ENCODE measurements around the gene LTA.
"Not testable (repeated sequence)": the region's sequence is repeated elsewhere in the genome, so short reads cannot be mapped to it uniquely, and the experiment has no call there.

Gene LTA

DNA sequence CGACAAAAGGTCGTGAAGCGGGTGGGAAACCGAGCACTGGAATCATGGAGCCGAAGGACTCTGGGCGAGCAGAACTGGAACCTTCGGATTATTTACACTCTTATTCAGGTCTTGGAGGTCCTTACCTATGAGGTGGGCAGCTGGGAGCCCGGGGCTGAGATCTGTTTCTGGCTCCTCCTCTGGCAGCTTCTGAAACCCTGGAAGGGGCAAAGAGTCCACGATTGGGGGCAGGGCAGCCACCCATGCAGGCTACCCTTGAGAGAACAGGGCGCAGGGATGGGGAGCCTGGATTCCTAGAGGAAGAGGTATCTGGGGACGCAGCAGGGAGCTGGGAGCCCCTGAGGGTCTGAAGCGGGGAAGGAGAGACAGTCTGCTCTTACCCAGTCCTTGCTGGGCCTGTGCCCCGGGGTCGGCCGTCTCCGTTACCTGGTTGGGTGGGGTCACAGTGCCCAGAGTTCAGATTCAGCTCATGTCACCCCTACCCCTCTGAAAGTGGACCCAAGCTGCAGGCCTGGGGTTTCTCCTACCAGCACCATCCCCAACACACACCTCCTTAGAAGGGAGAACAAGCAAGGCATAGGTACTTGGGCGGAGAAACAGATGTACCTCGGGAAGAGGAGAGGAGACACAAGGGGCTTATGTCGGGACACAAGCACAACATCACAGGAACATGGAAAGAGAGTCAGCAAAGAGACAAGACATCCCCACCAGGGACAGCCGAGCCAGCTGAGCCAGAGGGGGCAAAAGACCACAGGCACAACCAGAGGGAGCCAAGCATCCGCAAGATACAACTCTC is 9.5 kb downstream of the LTA start:
- peak overlapping the region; percentile 91 for H3K4me3 ChIP-seq (ENCODE audit: low read depth, low read length)
- peaks cover 23% of the 10 kb centered on the region for H3K27me3 ChIP-seq (ENCODE audit: control insufficient read depth, insufficient read depth, low read length)
- H3K9ac ChIP-seq (ENCODE audit: low read depth, low read length) = peak overlapping the region; percentile 66; the same call in 1 of the 2 replicates
- no peaks in the 10 kb centered on the region for H3K36me3 ChIP-seq (ENCODE audit: control insufficient read depth, insufficient read depth, low read length)
- peaks cover 14% of the 10 kb centered on the region for H3K4me1 ChIP-seq (ENCODE audit: control insufficient read depth, insufficient read depth, low read length)
- H3K9me3 ChIP-seq (ENCODE audit: control insufficient read depth, insufficient read depth, low read length) = no peaks in the 10 kb centered on the region
- no peak overlapping the region for H3K27ac ChIP-seq (ENCODE audit: low read depth, low read length)

DNA sequence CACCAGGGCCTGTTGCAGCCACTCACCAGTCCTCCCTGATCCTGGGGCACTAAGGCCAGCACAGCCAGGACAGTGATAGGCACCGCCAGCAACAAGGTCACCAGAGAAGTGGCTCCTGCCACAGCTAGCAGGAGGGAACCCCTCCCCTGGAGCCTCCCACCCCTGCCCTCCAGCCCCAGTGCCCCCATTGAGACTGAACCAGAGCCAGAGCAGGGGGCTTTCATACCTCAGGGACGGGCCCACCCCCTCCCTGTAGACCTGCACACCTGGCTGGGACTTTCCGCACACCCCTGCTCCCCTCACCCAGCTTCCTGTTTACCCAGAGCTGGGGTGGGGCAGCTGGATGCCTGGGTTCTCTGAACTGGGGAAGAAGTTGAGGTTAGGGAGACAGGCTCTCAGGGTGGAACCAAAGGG is 10.1 kb downstream of the LTA start, which contains the start of gene LTB:
TSS of gene LTB (minus strand) at position 195 of the 414 bp plus-strand sequence. CDS start at position 188, 7 bp downstream.
- Histone ChIP-seq H3K4me1 (ENCODE audit: control insufficient read depth, insufficient read depth, low read length) (peaks cover 14% of the 10 kb centered on the region), H3K27ac (ENCODE audit: low read depth, low read length) (no peak within 1 kb of the TSS), H3K27me3 (ENCODE audit: control insufficient read depth, insufficient read depth, low read length) (peaks cover 23% of the 10 kb centered on the region), H3K4me3 (ENCODE audit: low read depth, low read length) (peak within 1 kb of the TSS; percentile 91), H3K9me3 (ENCODE audit: control insufficient read depth, insufficient read depth, low read length) (no peaks in the 10 kb centered on the region), H3K36me3 (ENCODE audit: control insufficient read depth, insufficient read depth, low read length) (no peaks in the 10 kb centered on the region), H3K9ac (ENCODE audit: low read depth, low read length) (peak within 1 kb of the TSS; percentile 66; the same call in 1 of the 2 replicates)

DNA sequence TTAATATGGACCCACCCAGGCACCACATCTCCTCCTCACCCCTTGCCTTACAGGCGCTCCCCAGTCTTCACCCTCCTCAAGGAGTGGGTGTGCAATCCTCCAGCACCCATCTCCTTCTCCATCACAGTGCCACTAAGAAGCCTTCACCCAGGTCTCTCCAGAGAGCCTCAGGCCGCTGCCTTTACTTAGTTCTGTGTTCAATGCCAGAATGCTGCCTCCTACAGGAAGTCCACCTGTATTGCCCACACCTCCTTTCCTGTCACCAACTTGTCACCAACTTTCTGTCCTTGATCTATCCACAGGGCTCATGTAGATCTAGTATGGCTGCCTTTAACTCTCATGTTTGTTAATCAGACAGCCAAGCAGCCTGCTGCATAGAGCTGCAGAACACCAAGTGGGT is 13.4 kb downstream of the LTA start:
- peaks cover 9% of the 10 kb centered on the region for H3K4me1 ChIP-seq (ENCODE audit: control insufficient read depth, insufficient read depth, low read length)
- H3K9me3 ChIP-seq (ENCODE audit: control insufficient read depth, insufficient read depth, low read length) = no peaks in the 10 kb centered on the region
- H3K4me3 ChIP-seq (ENCODE audit: low read depth, low read length) = no peak overlapping the region
- H3K36me3 ChIP-seq (ENCODE audit: control insufficient read depth, insufficient read depth, low read length) = no peaks in the 10 kb centered on the region
- peaks cover 12% of the 10 kb centered on the region for H3K27me3 ChIP-seq (ENCODE audit: control insufficient read depth, insufficient read depth, low read length)
- no peak overlapping the region for H3K9ac ChIP-seq (ENCODE audit: low read depth, low read length)
- H3K27ac ChIP-seq (ENCODE audit: low read depth, low read length) = no peak overlapping the region

DNA sequence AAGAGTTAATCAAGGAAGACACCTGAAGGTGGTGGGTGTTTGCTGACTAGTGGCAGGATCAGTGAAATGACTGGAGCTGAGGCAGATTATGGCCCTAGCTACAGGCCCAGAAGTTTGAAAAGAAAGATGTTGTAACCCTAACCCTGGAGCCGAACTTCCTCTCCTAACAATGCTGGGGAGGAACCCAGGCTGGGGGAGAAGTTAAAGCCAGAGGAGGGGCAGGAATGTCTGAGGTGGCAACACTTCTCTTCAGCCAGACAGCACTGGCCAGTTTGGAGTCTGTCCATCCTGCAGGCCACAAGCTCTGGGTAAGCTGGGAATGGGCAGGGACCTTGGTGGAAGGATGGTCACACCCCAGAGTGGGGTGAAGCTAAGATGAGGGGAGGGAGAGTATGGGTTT is 13.9 kb downstream of the LTA start, which contains the start of gene LST1:
TSS of gene LST1 (plus strand) at position 270 of the 400 bp plus-strand sequence. CDS start 1,023 bp downstream, outside the sequence.
- Histone ChIP-seq H3K27me3 (ENCODE audit: control insufficient read depth, insufficient read depth, low read length) (peaks cover 10% of the 10 kb centered on the region; the same call in 1 of the 2 replicates), H3K4me3 (ENCODE audit: low read depth, low read length) (no peak within 1 kb of the TSS), H3K4me1 (ENCODE audit: control insufficient read depth, insufficient read depth, low read length) (peaks cover 9% of the 10 kb centered on the region), H3K36me3 (ENCODE audit: control insufficient read depth, insufficient read depth, low read length) (no peaks in the 10 kb centered on the region), H3K9ac (ENCODE audit: low read depth, low read length) (no peak within 1 kb of the TSS), H3K9me3 (ENCODE audit: control insufficient read depth, insufficient read depth, low read length) (no peaks in the 10 kb centered on the region), H3K27ac (ENCODE audit: low read depth, low read length) (no peak within 1 kb of the TSS)

DNA sequence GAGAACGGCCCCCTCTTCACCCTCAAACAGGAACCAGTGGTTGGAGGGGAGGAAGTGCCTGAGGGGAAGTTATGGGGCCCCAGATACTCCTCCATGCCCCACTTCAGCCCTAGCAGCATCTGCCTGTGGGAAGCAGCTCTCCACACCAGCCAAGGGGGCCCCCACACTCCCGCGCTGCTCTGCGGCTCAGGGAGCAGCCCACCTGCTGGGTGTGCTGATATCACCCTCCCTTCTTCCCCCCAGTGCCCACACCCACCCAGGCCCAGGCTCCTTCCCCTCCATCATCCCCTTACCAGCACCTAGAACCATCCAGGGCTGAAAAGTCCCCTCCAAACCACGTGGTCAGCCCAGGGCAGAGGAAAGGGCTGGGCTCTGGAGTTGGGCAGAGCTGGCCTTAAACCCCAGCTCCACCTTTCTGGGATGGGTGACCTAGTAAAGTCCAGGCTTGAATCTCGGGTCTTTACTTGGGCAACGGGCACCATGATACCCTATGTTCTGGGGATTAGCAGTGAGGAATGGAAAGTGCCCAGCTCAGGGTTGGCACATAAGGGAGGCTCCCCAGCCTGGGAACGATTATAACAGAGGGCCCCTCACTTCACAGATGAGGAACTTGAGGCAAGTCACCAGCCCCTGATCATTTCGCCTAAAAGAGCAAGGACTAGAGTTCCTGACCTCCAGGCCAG is 14.7 kb downstream of the LTA start:
- H3K36me3 ChIP-seq (ENCODE audit: control insufficient read depth, insufficient read depth, low read length) = no peaks in the 10 kb centered on the region
- H3K27me3 ChIP-seq (ENCODE audit: control insufficient read depth, insufficient read depth, low read length) = peaks cover 6% of the 10 kb centered on the region; the same call in 1 of the 2 replicates
- no peaks in the 10 kb centered on the region for H3K9me3 ChIP-seq (ENCODE audit: control insufficient read depth, insufficient read depth, low read length)
- no peak overlapping the region for H3K27ac ChIP-seq (ENCODE audit: low read depth, low read length)
- no peak overlapping the region for H3K4me3 ChIP-seq (ENCODE audit: low read depth, low read length)
- no peak overlapping the region for H3K9ac ChIP-seq (ENCODE audit: low read depth, low read length)
- peaks cover 6% of the 10 kb centered on the region for H3K4me1 ChIP-seq (ENCODE audit: control insufficient read depth, insufficient read depth, low read length)

DNA sequence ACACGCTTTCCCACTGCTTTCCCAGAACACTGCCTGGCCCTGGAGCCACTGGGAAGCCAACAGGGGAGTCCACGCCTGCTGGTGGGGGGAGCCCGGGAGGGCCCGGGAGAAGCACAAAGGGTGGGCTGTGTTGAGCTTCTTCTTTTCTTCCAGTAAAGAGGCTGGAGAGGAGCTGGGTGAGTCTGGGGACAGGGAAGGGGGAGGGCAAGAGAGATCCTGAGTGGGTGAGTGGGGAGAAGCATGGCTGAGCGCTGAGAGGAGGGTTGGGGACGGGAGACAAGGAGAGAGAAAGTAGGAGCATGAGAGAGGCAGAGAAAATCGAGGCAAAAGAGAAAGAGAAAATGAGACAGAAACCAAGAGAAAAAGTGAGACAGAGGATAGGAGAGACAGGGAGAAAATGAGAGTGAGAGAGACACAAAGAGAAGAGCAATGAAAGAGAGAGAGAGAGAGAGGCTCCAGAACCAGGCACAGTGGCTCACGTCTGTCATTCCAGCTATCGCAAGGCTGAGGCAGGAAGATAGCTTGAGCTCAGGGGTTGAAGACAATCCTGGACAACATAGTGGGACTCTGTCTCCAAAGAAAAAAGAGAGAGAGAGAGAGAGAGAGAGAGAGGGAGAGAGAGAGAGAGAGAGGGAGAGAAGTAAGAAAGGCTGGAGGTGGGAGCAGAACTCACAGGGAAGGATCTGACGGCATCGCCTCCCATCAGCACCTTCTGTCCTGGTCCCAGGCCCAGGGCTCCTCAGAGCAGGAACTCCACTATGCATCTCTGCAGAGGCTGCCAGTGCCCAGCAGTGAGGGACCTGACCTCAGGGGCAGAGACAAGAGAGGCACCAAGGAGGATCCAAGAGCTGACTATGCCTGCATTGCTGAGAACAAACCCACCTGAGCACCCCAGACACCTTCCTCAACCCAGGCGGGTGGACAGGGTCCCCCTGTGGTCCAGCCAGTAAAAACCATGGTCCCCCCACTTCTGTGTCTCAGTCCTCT is 16.0 kb downstream of the LTA start:
- no peak overlapping the region for H3K4me3 ChIP-seq (ENCODE audit: low read depth, low read length)
- H3K27ac ChIP-seq (ENCODE audit: low read depth, low read length) = no peak overlapping the region
- H3K27me3 ChIP-seq (ENCODE audit: control insufficient read depth, insufficient read depth, low read length) = no peaks in the 10 kb centered on the region
- H3K36me3 ChIP-seq (ENCODE audit: control insufficient read depth, insufficient read depth, low read length) = no peaks in the 10 kb centered on the region
- H3K9me3 ChIP-seq (ENCODE audit: control insufficient read depth, insufficient read depth, low read length) = no peaks in the 10 kb centered on the region
- no peaks in the 10 kb centered on the region for H3K4me1 ChIP-seq (ENCODE audit: control insufficient read depth, insufficient read depth, low read length)
- H3K9ac ChIP-seq (ENCODE audit: low read depth, low read length) = no peak overlapping the region

DNA sequence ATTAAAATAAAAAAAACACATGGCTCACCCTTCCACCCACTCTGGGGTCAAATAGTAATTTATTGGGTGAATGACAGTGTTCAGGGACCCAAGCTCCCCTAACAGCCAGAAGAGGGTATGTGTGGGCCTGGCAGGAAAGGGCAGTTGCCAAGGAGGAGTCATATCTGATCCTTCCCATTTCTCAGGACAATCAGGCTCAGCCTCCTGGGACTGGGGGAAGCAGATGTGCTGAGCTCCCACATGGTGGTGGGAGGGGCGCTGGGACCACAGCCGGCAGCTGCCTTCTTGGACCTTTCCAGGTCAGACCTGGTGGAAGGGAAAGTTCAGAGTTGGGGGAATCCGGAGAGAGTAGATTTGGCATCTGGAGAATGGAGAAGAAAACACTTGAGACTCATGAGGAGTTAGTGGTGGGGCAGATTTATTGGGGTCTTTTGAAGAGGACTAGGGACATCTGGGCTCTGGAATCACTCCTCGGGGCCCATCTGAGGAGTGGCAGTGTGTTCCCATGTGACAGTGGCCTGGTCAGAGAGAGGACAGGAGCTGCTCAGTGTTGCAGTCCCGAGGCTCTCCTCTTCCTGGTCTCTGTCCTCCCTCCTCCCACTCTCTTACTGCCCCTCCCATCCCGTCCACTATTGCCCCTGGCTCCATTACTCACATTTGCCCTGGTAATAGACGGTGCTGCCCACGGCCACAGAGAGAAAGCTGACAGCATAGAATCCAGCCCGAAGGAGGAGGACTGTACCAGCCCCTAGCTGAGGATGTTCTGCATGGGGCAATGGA is 17.0 kb downstream of the LTA start:
- Histone ChIP-seq H3K27me3 (ENCODE audit: control insufficient read depth, insufficient read depth, low read length) (no peaks in the 10 kb centered on the region), H3K4me3 (ENCODE audit: low read depth, low read length) (no peak overlapping the region), H3K9me3 (ENCODE audit: control insufficient read depth, insufficient read depth, low read length) (no peaks in the 10 kb centered on the region), H3K9ac (ENCODE audit: low read depth, low read length) (no peak overlapping the region), H3K4me1 (ENCODE audit: control insufficient read depth, insufficient read depth, low read length) (no peaks in the 10 kb centered on the region), H3K27ac (ENCODE audit: low read depth, low read length) (no peak overlapping the region), H3K36me3 (ENCODE audit: control insufficient read depth, insufficient read depth, low read length) (no peaks in the 10 kb centered on the region)

DNA sequence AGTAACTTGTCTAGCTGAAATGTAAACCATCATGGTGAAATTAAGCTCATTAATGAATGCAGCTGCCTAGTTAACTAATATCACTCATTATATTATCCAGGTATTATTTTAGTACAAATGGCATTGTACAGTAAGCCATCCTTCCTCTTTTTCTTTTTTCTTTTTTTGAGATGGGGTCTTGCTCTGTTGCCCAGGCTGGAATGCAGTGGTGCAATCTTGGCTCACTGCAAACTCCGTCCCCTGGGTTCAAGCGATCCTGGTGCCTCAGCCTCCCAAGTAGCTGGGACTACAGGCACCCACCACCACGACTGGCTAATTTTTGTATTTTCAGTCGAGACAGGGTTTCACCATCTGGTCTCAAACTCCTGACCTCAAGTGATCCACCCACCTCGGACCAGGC is 18.6 kb downstream of the LTA start:
- H3K9me3 ChIP-seq (ENCODE audit: control insufficient read depth, insufficient read depth, low read length); H3K27ac ChIP-seq (ENCODE audit: low read depth, low read length); H3K4me3 ChIP-seq (ENCODE audit: low read depth, low read length); H3K4me1 ChIP-seq (ENCODE audit: control insufficient read depth, insufficient read depth, low read length); H3K27me3 ChIP-seq (ENCODE audit: control insufficient read depth, insufficient read depth, low read length); H3K9ac ChIP-seq (ENCODE audit: low read depth, low read length); H3K36me3 ChIP-seq (ENCODE audit: control insufficient read depth, insufficient read depth, low read length): not testable (repeated sequence)

DNA sequence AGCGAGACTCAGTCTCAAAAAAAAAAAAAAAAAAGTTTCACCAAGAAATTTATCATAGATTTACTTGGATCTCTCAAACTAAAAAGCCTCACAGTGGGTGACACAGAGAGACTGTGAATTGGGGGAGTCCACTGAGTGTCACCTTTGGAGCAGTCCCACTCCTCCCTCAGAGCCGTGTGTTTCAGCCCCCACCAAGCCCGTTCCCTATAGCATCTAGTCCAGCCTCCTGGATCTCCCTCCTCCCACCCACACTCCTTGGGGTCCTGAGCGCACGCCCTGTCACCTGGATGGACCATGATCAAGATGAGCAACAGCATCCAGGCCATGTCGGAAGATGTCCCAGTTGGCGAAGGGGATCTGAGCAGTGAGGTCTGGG is 20.3 kb downstream of the LTA start:
- H3K27ac ChIP-seq (ENCODE audit: low read depth, low read length) = no peak overlapping the region
- no peak overlapping the region for H3K9ac ChIP-seq (ENCODE audit: low read depth, low read length)
- no peaks in the 10 kb centered on the region for H3K9me3 ChIP-seq (ENCODE audit: control insufficient read depth, insufficient read depth, low read length)
- no peaks in the 10 kb centered on the region for H3K27me3 ChIP-seq (ENCODE audit: control insufficient read depth, insufficient read depth, low read length)
- no peaks in the 10 kb centered on the region for H3K36me3 ChIP-seq (ENCODE audit: control insufficient read depth, insufficient read depth, low read length)
- H3K4me1 ChIP-seq (ENCODE audit: control insufficient read depth, insufficient read depth, low read length) = no peaks in the 10 kb centered on the region
- H3K4me3 ChIP-seq (ENCODE audit: low read depth, low read length) = no peak overlapping the region

DNA sequence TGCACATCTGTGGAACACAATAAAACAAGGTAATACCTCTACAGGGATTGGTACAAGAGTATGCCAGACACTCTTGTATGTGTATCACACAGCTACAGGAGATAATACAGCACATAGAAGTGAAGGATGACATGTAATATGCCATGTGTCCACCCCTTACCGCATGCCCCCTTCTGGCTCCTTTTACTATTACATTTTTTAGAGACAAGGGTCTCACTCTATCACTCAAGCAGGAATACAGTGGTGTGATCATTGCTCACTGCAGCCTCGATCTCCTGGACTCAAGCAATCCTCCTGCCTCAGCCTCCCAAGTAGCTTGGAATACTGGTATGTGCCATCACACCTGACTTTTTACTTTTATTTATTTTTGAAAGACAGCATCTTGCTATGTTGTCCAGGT is 24.9 kb downstream of the LTA start:
- H3K27me3 ChIP-seq (ENCODE audit: control insufficient read depth, insufficient read depth, low read length) = no peaks in the 10 kb centered on the region
- H3K4me3 ChIP-seq (ENCODE audit: low read depth, low read length) = no peak overlapping the region
- H3K27ac ChIP-seq (ENCODE audit: low read depth, low read length) = no peak overlapping the region
- no peaks in the 10 kb centered on the region for H3K36me3 ChIP-seq (ENCODE audit: control insufficient read depth, insufficient read depth, low read length)
- no peaks in the 10 kb centered on the region for H3K4me1 ChIP-seq (ENCODE audit: control insufficient read depth, insufficient read depth, low read length)
- H3K9ac ChIP-seq (ENCODE audit: low read depth, low read length) = no peak overlapping the region
- no peaks in the 10 kb centered on the region for H3K9me3 ChIP-seq (ENCODE audit: control insufficient read depth, insufficient read depth, low read length)

Data from HUES48 (cell line).